GM18909 (cell line): ENCODE data around the gene HAND1.

Experiments used
- ATAC-seq: cut with Tn5 transposase; IDR thresholded peaks from one replicate; pipeline ENCODE4 v1.9.1; 2021; ENCODE audit warnings: mild to moderate bottlenecking; ENCODE audit not compliant: unreplicated experiment, poor library complexity

HAND1 gene

DNA sequence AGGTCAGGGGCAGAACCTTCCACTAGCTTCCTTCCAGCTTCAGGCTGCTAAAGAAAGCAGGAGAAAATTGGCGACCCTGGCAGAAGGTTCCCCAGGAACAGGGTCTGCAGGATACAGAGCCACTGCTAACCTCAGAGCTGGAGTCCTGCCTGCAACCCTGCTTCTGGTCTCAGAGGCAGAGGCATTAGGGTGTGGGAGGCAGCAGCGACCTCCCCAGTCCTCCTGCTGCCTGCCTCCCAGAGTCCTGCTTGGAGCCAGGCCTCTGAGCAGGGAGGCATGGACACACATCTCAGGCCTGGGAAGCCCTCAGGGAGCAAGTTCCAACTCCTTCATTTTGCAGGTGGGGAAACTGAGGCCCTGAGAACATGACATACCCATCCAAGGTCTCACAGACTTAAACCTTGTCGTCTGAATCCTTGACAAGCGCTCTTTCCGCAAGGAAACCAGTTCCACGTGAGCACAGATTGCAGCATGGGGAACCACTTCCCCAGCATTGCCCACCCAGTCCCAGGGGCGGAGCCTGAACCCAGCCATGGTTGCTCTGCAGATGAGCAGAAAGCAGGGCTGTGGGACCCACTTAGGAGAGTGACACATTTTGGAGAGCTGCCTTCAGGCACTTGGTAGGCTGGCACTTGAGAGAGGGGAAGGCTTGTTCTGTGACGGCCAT lies 28.2 kb upstream of the HAND1 start:
- no peak for ATAC-seq

DNA sequence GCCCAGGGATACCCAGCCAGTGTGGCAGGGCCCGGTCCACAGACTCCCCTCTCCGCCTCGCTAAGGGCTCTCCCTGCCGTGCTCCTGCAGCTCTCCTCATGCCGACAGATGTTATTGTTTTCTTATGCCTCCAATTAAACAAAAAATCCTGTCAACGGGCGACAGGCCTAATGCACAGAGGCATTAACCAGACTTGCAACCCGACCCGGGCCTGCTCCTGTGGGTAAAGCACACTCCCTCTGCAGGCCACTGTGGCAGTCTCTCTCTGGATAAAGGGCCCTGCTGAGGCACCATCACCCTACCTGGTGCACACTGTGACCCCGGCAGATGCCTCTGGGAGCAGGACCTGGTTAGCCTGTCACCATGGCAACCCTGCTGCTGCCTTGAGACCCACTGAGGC lies 27.5 kb upstream of the HAND1 start:
- no peak for ATAC-seq

DNA sequence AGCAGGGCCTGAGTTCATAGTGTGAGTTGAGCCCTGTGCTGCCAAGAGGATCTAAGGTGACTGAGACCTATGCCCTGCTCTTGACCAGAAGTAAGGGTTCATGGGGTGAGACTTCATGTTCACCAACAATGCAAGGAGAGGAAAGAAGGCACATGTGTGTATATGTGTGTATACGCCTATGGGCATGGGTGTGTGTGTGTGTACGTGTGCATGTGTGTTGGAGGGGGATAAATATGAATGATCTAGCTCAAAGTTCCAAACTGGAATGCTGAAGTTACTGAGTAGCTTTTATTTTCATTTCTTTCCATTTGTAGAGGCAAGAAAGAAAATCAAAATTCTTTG lies 25.6 kb upstream of the HAND1 start:
- no peak for ATAC-seq

DNA sequence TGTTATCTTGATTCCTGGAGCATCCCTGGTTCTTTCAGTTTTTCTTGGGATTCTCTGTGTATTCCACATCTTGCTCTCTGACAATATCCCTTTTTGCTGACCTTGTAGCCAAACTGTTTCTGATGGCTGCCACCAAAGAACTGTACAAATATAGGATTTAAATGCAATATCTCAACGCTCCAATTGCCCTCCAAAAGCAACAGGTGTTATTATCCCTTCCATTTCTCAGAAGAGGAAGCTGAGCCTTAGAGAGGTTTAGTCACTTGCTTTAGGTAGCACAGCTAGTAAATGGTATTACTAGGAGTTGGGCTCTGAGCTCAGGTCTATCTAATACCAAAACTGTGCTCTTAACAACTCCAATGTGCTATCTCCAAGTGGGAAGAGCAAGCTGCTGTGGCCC lies 24.2 kb upstream of the HAND1 start:
- ATAC-seq: no peak

DNA sequence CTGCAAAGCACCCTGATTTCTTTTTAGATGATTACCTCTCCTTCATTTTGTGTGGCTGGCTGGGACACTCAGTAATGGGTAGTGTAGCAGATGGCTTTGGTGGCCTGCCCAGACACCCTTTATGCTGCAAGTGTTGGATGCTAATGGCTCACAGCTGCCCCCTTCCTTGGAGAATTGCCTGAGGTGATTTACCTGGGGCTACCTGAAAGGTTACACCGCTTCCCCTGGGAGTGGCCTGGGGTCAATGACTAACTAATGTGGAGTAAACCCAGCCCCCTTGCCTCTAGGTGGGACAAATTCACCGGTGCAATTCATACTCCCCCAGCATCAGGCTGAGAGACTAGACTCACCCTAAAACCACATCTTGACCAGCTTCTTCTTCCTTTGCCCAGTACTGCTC lies 23.5 kb upstream of the HAND1 start:
- no peak for ATAC-seq

DNA sequence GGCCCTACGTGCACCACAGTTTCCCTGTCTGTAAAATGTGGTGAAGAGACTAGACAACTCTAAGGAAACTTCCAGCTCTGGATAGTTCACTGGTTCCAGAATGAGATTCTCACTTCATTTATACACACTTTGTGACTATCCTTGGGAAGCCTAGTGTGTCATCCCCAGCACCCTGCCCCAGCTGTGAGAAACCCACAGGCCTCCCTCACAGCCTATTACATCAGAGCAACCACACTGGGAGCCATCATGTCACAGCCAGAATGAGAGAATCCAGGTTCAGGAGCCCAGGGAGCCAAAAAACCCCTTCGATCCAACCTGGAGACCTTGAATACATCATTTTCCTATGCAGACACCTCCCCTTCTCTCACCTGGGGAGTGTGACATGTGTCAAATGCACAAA lies 21.0 kb upstream of the HAND1 start:
- ATAC-seq: no peak

DNA sequence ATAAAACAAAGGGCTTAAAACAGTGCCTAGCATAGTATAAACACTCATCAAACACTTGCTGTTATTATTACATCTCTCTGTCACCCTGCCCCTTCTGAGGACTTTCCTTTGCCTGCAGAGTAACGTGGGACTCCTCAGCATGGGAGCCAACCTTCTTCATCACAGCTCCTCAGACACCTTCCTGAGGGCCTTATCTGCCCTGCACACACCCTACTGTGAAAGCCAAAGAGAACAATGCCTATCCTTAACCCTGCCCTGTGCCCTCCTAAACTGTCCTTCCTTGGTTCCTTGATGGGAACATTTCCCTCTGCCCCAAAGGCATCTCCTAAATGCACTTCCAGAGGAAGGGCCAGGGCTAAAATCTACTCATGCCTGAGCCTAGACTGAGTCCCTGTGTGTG lies 20.6 kb upstream of the HAND1 start:
- no peak for ATAC-seq

DNA sequence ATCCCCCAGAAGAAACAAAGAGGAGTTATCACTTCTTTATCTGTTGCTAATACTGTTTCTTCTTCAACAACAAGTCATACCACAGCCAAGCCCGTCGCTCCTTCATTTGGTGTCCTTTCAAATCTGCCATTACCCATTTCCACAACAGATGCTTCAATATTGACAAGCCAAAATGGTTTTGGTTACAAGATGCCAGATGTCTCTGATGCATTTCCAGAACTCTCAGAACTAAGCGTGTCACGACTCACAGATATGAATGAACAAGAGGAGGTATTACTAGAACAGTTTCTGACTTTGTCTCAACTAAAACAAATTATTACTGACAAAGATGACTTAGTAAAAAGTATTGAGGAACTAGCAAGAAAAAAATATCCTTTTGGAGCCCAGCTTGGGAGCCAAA lies 16.0 kb upstream of the HAND1 start:
- ATAC-seq: no peak

DNA sequence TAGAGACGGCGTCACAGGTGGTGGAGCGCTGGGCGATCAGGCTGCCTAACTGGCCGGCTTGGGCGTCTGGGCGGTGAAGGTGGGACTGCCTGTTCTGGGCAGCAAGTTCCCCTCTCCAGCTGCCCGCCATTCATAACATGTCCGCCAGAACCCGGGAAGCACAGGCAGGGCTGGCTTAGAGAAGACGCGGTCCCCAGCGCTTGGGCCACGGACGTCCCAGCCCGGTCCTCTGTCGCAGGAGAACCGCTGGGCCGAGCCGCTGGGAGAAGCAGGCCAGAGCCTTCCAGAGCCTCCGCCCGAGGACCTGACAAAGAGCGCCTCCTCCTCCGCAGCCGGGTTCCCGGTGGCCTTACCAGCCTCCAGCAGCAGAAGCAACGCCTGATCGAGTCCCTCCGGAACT lies 15.2 kb upstream of the HAND1 start:
- ATAC-seq: no peak

DNA sequence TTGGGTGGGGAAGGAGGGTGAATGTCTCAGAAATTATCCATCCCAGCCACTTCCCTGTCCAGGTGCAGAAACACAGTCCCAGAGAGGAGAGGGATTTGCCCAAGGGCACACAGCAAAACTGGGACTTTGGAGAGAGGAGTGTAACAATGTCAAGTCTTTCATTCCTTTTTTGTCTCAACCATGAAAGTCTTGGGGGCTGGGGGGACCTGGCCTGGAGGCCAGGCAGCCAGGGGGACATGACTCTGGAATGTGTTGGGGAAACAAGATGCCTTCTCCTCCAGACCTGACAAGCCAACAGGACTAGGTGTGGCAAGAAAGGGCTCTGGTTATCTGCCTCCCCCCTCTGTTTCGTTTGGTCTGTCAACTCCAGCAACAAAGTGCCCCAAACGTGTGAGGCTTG lies 13.9 kb upstream of the HAND1 start:
- no peak for ATAC-seq

DNA sequence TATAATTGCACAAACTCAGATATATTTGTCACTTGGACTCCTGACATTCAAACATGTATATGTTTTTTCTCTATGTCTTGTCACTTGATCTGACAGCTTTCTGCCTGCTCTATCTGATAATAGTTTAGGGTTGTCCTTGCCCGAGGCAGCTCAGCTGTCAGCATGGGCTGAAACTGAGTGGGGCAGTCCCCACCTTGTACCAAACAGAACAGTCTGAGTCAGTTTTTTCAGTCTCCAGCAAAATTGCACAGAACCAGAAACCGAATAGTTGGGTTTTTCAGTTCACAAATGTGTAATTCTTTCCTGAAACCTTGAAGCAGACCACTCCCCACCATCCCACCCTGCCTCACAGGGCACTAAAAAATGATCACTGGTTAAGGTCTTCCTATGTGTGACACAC lies 9.5 kb upstream of the HAND1 start:
- peak; percentile 98 for ATAC-seq

DNA sequence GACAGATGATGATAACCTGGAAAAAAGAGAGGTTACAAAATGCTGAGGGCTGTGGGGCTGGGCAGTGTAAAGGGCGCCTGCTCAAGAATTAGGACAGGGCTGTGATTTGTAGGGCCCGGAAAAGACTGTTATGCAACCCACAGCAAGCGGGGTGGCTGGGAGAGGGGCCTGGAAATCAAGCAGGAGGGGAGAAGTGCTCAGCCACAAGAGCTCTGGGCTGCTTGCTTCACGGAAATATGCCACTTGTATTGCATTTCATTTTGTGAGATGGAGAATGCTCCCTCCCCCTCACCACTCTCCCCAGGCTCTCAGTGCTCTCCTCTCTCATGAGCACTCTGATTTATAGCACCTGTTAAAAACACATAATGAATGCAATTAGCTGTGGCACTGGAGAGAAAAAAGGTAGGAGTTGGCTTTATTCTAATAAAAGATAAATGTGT lies 8.4 kb upstream of the HAND1 start:
- ATAC-seq: no peak

DNA sequence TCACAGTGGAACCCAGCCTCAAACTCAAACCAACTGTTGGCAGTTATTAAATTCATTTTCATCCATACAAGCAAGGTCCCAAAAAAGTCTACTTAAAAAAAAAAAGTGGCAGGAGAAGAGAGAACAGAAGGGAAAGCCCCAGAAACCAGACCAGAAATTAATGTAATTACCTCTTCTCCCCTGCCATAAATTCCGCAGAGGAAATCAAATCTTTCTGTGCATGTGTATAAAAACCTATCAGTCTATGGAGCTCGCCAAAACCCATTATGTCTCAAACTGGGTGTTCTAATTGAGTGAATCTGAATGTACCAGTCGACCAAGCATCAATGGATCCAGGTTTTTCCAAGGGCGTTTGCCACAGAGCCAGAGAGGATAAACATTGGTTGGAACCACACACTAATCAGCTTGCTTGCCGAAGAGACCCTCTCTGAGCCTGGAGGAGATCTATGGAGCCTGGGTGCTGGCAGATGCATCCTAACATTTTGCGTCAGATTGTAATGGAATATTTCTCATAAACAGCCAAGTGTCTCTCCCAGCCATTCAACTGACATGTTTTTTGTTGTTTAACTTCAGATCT lies 7.9 kb upstream of the HAND1 start:
- ATAC-seq: no peak

DNA sequence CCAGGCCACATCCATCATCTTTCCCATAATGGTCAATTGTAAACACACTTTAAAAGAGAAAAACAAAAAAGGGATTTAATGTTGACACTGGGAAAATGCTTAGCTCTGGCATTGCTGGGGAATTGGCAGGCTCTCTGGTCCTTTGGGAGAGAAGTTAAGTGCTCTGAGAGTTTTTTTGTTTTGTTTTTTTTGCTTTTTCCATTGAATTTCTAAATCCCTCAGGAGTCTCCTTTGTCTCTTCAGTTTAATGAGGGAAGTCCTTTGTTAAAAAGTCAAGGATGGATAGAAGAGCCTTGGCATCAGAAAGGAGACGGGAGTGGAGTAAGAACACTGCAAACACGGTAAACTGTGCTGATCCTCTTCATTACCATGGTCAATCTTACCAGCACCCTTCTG lies 7.1 kb upstream of the HAND1 start:
- ATAC-seq: no peak

DNA sequence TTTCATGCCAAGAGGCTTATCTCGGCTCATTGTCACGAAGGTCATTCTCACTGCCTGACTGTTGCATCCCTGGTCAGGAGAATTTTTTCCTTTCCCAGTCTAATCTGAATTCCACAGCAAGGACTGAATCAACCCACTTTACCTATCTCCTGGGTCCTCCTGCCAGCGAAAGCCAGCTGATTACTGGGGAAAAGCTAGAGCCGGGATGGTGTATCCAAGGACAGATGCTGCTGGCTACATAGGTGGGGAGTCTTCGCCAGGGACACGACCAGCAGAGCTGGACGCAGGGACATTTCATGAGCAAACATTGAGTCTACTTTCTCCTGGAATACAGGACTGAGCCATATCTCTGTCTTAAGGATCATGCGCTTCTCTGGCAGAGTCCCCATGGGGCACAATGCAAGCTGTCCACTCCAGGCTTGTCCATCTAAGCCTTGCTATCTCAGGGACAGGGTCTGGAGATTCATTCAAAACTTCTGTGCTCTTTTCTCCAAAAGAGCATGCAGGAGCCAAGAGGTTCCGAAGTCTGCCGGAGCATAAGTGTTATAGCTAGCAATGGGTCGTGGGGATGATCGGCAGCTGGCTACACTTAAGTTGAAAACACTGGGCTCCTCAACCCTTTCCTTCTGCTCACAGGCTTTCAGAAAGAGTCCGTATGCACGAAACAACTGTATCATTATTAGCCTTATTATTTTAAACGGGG lies 6.5 kb upstream of the HAND1 start:
- no peak for ATAC-seq

DNA sequence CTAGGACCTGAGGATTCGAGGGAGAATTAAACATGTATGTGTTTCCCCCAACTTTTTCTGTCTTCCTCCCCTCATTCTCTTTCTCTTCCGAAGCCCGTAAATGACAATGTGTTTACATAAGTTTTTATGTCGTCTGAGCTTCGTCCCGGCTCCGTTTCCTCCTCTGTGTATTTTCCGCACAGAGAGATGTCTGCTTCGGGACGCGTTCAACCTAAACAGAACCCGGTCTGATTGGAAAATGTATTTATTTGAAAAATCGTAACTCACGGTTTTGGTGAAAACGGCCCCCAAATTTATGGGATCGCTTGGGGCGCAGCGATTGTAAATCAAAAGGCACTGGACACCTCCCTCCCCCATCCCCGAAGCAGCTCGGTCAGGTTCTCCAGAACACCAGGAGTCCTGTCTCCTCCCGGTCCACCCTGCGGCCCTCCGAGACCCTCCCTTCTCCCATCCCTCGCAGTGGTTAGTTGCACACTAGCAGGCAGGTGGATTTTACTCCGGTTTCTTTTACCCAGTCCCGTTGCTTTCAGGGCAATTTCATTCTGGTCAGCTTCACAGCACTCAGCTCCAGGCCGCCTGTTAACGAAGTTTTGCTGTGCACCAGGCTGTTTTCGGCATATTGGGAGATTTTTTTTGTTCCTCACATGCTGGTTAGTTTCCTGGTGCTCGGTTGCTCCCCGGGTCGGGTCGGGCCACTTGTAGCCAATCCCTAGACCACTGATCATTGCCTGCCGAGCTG lies 5.8 kb upstream of the HAND1 start:
- no peak for ATAC-seq

DNA sequence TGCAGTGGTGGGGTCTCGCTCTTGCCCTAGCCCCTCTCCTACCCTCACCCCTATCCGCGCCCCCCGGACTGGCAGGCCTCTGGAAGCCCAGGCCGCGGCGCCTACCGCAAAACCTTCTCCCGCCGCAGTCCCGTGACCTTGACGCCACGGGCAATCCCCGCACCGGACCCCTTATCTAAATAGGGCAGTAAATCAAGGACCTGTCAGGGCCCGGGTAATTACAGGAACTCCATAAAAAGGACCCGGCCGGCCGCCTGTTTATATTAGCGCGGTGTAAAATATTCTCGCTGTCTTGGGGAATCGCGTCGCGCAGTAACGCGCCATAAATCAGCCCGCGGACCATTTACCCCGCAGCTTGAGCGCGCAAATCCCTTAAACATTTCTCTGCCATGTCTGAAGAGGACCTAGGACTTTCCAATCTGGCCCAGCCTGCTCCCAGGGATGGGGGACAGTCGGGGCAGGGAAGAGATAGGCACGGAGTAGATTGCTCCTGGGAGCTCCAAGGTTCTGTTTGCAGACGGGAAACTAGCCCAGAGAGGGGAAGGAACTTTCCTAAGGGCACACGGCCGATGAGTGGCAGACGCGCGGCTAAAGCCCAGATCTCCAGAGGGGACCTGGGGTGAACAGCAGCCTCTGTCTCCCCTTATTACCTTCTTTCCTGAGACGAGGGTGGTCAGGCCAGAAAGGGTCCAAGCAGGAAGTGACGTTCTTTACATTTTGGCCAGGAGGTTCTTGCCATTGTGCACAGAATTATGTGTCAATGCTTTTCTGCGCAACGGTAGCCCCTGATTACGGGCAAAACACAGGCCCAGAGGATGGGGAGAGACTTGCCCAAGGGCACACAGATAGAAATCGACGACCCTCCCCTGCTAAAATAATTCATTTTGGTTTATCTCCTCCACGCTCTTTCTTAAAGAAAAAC lies 4.8 kb upstream of the HAND1 start:
- no peak for ATAC-seq

DNA sequence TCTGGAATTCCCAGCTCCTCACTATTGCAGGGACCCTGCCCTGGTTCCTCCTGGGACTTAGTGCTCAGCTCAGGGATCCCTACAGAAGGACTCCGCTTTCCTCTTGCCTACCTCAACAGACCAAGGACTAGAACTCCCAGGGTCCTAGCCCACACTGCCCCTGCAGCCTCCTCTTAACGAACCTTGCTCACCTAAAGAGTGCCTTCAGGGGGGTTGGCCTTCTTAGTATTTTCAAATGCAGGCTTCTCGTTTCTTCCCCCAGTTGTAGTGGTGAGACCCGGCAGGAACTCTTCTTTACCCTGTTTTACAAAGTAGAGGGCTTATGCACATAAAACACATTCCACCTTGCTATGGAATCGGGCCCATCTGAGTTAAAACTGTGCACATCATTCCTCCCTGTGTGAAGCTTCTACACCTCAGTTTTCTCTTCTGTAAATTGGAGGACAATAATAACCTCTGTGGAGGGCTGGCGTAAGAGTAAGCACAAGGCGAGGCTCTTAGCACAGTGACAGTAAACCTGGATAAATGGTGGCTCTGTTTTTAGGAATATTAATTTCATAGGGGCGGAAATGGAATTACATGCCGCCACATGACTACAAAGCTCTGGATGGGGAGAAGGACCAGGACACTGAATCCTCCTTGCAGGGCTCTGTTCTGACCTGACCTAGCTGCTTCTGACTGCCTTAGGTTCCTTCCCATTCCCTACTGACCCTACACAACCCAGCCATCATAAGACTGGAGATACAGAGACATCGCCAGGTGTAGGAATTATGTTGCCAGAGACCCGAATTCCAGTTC lies 3.8 kb upstream of the HAND1 start:
- no peak for ATAC-seq

DNA sequence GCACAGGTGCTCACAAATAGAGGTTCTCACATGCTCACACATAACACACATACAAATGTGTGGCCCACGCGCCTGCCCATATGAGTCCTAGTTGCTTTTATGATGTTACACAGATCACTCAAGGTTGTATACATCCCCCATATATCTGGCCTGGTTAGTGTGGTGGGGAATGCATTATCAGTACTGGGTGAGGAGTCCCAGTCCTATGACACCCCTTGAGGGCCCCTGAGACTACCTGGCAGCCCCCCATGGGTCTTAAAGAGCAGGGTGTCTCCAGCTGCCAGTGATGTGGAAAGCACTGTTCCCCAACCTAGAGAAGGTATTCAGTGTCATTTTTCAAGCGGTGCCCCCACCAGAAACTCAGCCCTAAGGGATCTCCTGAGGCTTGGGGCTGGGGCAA lies 2.8 kb upstream of the HAND1 start:
- ATAC-seq: no peak
